ENCODE measurements around the gene PAPSS2. TPM values are rescaled to one million over a fixed set of nuclear protein-coding genes. Genes with fewer than 3 reads are reported as not detected.

Gene PAPSS2
- total RNA-seq, 2 experiments from 2014 or later = not detected

DNA sequence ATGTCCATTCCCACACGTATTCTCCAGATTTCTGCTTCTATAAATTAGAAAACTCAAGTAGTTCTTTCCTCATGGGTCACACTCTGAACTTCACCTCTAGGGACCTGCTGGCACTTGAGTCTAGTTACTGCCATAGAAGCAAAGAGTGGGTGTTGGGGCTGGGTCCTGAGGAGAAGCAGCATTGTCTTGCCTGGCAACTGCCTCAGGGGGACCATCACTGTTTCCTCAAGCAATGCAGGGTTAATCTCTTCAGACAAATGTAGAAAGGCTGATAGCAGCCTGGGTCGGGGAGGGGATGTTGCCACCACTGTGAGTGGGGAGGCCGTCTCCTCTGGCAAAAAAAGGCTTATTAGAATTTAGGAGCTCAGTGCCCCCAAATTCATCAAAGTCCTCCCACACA is 20.2 kb upstream of the PAPSS2 start:
- Histone ChIP-seq H3K4me3 (ENCODE audit: low read depth, low read length, poor library complexity, severe bottlenecking) (no peak overlapping the region), H3K9me2 (ENCODE audit: insufficient read depth, low read length) (no peaks in the 10 kb centered on the region), H3K27ac (ENCODE audit: low read depth, low read length, poor library complexity, severe bottlenecking) (no peak overlapping the region), H3K4me2 (ENCODE audit: low read length) (no peak overlapping the region), H3K9me3 (ENCODE audit: low read length) (no peaks in the 10 kb centered on the region), H3K4me1 (ENCODE audit: insufficient read depth, low read length, poor library complexity, severe bottlenecking) (no peaks in the 10 kb centered on the region), H3K36me3 (ENCODE audit: insufficient read depth, low read length) (no peaks in the 10 kb centered on the region), H3K79me2 (ENCODE audit: insufficient read depth, low read depth, low read length) (no peaks in the 10 kb centered on the region), H2AFZ (ENCODE audit: low read length) (no peak overlapping the region), H4K20me1 (ENCODE audit: insufficient read depth, low read length) (no peaks in the 10 kb centered on the region)
- ChIA-PET POLR2A (no interaction called here), CTCF (ENCODE audit: unreplicated experiment) (no interaction called here)
- TF ChIP-seq EZH2phosphoT487 (IDR thresholded peaks at IDR 0.05; ENCODE audit: borderline replicate concordance, low read depth, low read length) (no peak), CTCF (conservative IDR thresholded peaks at IDR 0.05; ENCODE audit: low read length) (no peak)
- intact Hi-C loops (cut with micrococcal nuclease; ENCODE audit: unreplicated experiment) = no loop called here
- DNase-seq (ENCODE audit: low spot score) = no peak
- no TSS peak for BruUV-seq (replicated peaks)

GRCh38 chr10:87640043-87640442 is 19.6 kb upstream of the PAPSS2 start:
- intact Hi-C loops (cut with micrococcal nuclease; ENCODE audit: unreplicated experiment) = no loop called here
- H4K20me1 ChIP-seq (ENCODE audit: insufficient read depth, low read length) = no peaks in the 10 kb centered on the region
- H3K4me2 ChIP-seq (ENCODE audit: low read length) = no peak overlapping the region
- TF ChIP-seq CTCF (conservative IDR thresholded peaks at IDR 0.05; ENCODE audit: low read length) = no peak
- TF ChIP-seq EZH2phosphoT487 (IDR thresholded peaks at IDR 0.05; ENCODE audit: borderline replicate concordance, low read depth, low read length) = no peak
- no peaks in the 10 kb centered on the region for H3K79me2 ChIP-seq (ENCODE audit: insufficient read depth, low read depth, low read length)
- no peaks in the 10 kb centered on the region for H3K4me1 ChIP-seq (ENCODE audit: insufficient read depth, low read length, poor library complexity, severe bottlenecking)
- DNase-seq (ENCODE audit: low spot score) = no peak
- no peaks in the 10 kb centered on the region for H3K9me2 ChIP-seq (ENCODE audit: insufficient read depth, low read length)
- H3K4me3 ChIP-seq (ENCODE audit: low read depth, low read length, poor library complexity, severe bottlenecking) = no peak overlapping the region
- ChIA-PET CTCF (ENCODE audit: unreplicated experiment) (no interaction called here), POLR2A (no interaction called here)
- no peaks in the 10 kb centered on the region for H3K36me3 ChIP-seq (ENCODE audit: insufficient read depth, low read length)
- no peaks in the 10 kb centered on the region for H3K9me3 ChIP-seq (ENCODE audit: low read length)
- no TSS peak for BruUV-seq (replicated peaks)
- H3K27ac ChIP-seq (ENCODE audit: low read depth, low read length, poor library complexity, severe bottlenecking) = no peak overlapping the region
- no peak overlapping the region for H2AFZ ChIP-seq (ENCODE audit: low read length)

GRCh38 chr10:87642486-87642885 is 17.2 kb upstream of the PAPSS2 start:
- no peak overlapping the region for H2AFZ ChIP-seq (ENCODE audit: low read length)
- no TSS peak for BruUV-seq (replicated peaks)
- H3K9me2 ChIP-seq (ENCODE audit: insufficient read depth, low read length) = no peaks in the 10 kb centered on the region
- no peak overlapping the region for H3K4me3 ChIP-seq (ENCODE audit: low read depth, low read length, poor library complexity, severe bottlenecking)
- no peaks in the 10 kb centered on the region for H3K79me2 ChIP-seq (ENCODE audit: insufficient read depth, low read depth, low read length)
- CTCF ChIA-PET (ENCODE audit: unreplicated experiment) = no interaction called here
- POLR2A ChIA-PET = interaction anchor here (0.9 kb wide), 2 partner anchors 8 to 13 kb away, joined by 3 read pairs; no protein-coding TSS in a partner anchor
- no peak overlapping the region for H3K4me2 ChIP-seq (ENCODE audit: low read length)
- H3K9me3 ChIP-seq (ENCODE audit: low read length) = no peaks in the 10 kb centered on the region
- H3K36me3 ChIP-seq (ENCODE audit: insufficient read depth, low read length) = no peaks in the 10 kb centered on the region
- DNase-seq (ENCODE audit: low spot score) = no peak
- no peak overlapping the region for H3K27ac ChIP-seq (ENCODE audit: low read depth, low read length, poor library complexity, severe bottlenecking)
- no peaks in the 10 kb centered on the region for H4K20me1 ChIP-seq (ENCODE audit: insufficient read depth, low read length)
- TF ChIP-seq CTCF (conservative IDR thresholded peaks at IDR 0.05; ENCODE audit: low read length) (no peak), EZH2phosphoT487 (IDR thresholded peaks at IDR 0.05; ENCODE audit: borderline replicate concordance, low read depth, low read length) (no peak)
- no peaks in the 10 kb centered on the region for H3K4me1 ChIP-seq (ENCODE audit: insufficient read depth, low read length, poor library complexity, severe bottlenecking)
- intact Hi-C loops (cut with micrococcal nuclease; ENCODE audit: unreplicated experiment) = no loop called here
